NB4 (cell line): ENCODE results near the gene IL15.

ENCODE experiments used
- DNase-seq: peaks from one replicate; pipeline ENCODE4 v3.0.0; 2010; ENCODE audit warnings: low read depth
- H3K4me3 ChIP-seq: one replicate; pipeline ENCODE4 v1.5.1; 2011; ENCODE audit warnings: mild to moderate bottlenecking, low read depth, low read length, moderate library complexity
- CTCF ChIP-seq: IDR thresholded peaks from one replicate; pipeline ENCODE4 v1.5.1; 2012; ENCODE audit warnings: low read depth, low read length
- MYC ChIP-seq: IDR thresholded peaks from 2 replicates; pipeline ENCODE4 v1.6.1; 2011; ENCODE audit warnings: low read depth, low read length
- POLR2A ChIP-seq: IDR thresholded peaks from 2 replicates; pipeline ENCODE4 v1.6.1; 2011; ENCODE audit warnings: mild to moderate bottlenecking; ENCODE audit not compliant: insufficient read length; ENCODE audit errors: extremely low read depth
- TF ChIP-seq, protein P1 (sequence below): IDR thresholded peaks from 2 replicates; pipeline ENCODE4 v1.6.1; 2011; ENCODE audit warnings: low read depth, low read length

Gene IL15

DNA sequence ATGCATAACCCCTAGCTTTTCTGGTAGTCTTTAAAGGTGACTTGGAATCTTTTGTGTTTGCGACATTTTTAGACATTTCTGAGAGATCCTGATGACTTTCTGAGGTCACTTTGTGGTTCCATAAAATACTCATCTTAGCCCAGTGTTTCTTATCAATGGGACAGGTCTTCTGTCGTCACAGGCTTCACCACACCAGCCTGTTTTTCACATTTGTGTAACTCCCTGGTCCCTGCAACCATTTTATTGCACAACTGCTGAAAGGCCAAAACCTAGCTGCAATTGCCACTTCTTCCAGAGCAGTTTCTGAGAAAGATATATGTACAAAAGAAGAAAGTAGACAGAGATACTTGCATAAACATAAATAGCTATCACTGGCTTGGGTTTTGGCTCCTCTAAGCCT, 120.9 kb downstream of the IL15 start:
- TF ChIP-seq, protein P1, sequence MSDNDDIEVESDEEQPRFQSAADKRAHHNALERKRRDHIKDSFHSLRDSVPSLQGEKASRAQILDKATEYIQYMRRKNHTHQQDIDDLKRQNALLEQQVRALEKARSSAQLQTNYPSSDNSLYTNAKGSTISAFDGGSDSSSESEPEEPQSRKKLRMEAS = no peak
- TF ChIP-seq POLR2A (no peak), MYC (no peak), CTCF (no peak)
- no peak overlapping the region for H3K4me3 ChIP-seq
- peak; percentile 3 for DNase-seq

- TF ChIP-seq CTCF (no peak), MYC (no peak), POLR2A (no peak)
- TF ChIP-seq, protein P1 = no peak
- H3K4me3 ChIP-seq = no peak overlapping the region
- DNase-seq = no peak
Observed at GRCh38 chr4:141759796-141760425, 123.5 kb downstream of the IL15 start.

DNA sequence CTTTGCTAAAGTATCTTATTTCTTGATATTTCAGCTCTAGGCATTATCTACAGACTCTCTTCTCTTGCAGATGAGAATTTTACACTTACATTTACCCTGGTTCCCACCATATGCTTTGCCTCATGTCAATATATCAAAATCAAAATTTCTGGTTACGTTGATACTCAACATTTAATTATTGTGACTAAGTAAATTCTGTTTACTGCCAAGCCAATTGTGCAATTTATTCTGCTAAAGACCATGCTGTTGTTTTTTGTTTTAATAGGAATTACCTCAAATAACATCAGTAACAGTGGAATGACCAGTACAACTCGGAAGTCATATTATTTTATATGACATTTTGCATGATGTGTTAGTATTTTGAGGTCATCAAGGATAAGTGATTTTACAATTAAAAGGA, 125.5 kb downstream of the IL15 start:
- DNase-seq = no peak

GRCh38 chr4:141763374-141763773, 127.0 kb downstream of the IL15 start:
- no peak for DNase-seq
- H3K4me3 ChIP-seq = no peak overlapping the region
- TF ChIP-seq CTCF = no peak
- no peak for TF ChIP-seq POLR2A

More for the DNA sequence above, 125.5 kb downstream of the IL15 start:
- TF ChIP-seq POLR2A (no peak), MYC (no peak), CTCF (no peak)
- TF ChIP-seq, protein P1 = no peak
- H3K4me3 ChIP-seq = no peak overlapping the region

DNA sequence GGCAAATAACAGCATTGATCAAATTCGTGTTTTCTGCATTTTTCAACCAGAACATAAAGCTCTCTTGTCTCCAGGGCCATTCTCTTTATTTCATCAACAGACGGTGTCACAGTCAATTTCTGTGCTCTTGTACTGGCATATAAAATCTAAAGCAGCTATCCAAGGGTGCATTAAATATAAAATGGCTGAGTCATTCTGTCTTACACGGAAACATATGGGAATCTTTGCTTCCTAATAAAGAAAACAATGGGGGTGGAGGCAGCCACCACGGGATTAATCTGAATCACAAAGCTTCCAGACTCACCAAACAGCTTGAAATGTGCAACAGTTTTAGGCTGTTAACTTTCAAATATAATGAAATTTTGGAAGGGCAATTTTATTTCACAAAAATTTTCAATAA, 132.6 kb downstream of the IL15 start:
- TF ChIP-seq MYC (no peak), POLR2A (no peak), CTCF (no peak)
- TF ChIP-seq, protein P1 = no peak
- DNase-seq = no peak
- no peak overlapping the region for H3K4me3 ChIP-seq
